Epithelial cell of proximal tubule (primary cell): Measurements from ENCODE around the gene AQP6. TPM values are rescaled to one million over a fixed set of nuclear protein-coding genes. Genes with fewer than 3 reads are reported as not detected.

ENCODE experiments used
- DNase-seq: peaks from one replicate; pipeline ENCODE4 v3.0.0-alpha.2; 2011; ENCODE audit warnings: low read depth
- H3K4me3 ChIP-seq: 2 replicates; pipeline ENCODE4 v1.5.1; 2011; ENCODE audit warnings: low read depth, mild to moderate bottlenecking, low read length
- CTCF ChIP-seq: conservative IDR thresholded peaks from 2 replicates; pipeline ENCODE4 v1.5.1; 2012; ENCODE audit warnings: low read depth, mild to moderate bottlenecking, low read length
- total RNA-seq: library from RNA; depleted of rRNA; stranded (reverse); fragments of >200 nt; gene quantifications from 2 replicates; pipeline ENCODE4 v1.2.3, GENCODE V29; 2015

The AQP6 gene
- total RNA-seq, 1 donor from 2014 or later = not detected

GRCh38 chr12:49968471-49968870 lies 4.3 kb upstream of the AQP6 start:
- no peak for TF ChIP-seq CTCF
- DNase-seq = no peak

GRCh38 chr12:49969027-49969426 lies 3.7 kb upstream of the AQP6 start:
- no peak for DNase-seq

More at GRCh38 chr12:49968471-49968870, 4.3 kb upstream of the AQP6 start:
- no peak overlapping the region for H3K4me3 ChIP-seq

GRCh38 chr12:49969651-49970429 lies 2.9 kb upstream of the AQP6 start:
- TF ChIP-seq CTCF = no peak
- DNase-seq = no peak

More at GRCh38 chr12:49969027-49969426, 3.7 kb upstream of the AQP6 start:
- TF ChIP-seq CTCF = no peak
- H3K4me3 ChIP-seq = no peak overlapping the region

DNA sequence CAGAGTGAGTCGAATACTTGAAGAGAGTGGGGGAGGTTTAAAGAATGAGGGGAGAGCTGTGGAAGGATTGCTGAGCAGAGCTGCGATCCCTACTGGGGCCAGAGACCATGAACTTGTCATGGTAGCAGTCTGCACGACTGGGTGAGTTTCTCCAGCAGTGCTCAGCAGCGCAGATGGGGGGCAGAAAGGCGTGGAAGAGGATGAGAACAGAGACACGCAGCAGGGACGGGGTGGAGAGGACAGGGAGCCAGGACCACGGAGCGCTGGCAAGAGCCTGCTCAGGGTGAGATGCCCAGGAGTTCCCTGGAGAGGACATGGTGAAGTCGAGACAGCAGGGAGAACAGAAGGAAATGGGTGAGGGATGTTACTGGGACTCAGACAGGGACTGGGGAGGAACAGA lies 2.1 kb upstream of the AQP6 start:
- TF ChIP-seq CTCF = no peak
- H3K4me3 ChIP-seq = no peak overlapping the region
- DNase-seq = no peak

More at GRCh38 chr12:49969651-49970429, 2.9 kb upstream of the AQP6 start:
- no peak overlapping the region for H3K4me3 ChIP-seq

DNA sequence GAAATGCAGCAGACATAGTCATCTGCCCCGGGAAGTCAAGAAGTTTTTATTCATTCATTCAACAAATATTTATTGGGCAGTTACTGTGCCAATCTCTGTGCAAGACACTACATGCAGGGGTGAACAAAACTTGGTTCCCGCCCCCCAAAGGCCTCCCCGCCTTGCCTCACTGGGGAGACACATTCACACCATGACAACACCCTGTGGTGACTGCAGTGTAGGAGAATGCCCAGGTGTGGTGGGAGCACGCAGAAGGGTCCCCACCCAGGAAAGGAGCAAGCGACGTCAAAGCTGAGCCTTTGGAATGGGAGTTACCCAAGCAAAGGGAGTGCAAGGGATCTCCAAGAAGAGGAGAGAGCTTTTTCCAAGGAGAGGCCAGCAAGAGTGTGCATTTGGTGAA lies 1.6 kb upstream of the AQP6 start:
- no peak for DNase-seq
- H3K4me3 ChIP-seq = no peak overlapping the region
- no peak for TF ChIP-seq CTCF

GRCh38 chr12:49972129-49972528 lies 618 bp upstream of the AQP6 start:
- DNase-seq = no peak
- no peak overlapping the region for H3K4me3 ChIP-seq
- no peak for TF ChIP-seq CTCF

GRCh38 chr12:49973361-49973830 lies 649 bp downstream of the AQP6 start:
- DNase-seq = no peak
- H3K4me3 ChIP-seq = no peak overlapping the region

More at GRCh38 chr12:49973361-49973830, 649 bp downstream of the AQP6 start:
- no peak for TF ChIP-seq CTCF
